ENCODE measurements around the gene PRLHR.

PRLHR gene

GRCh38 chr10:118605694-118606093 is 10.2 kb upstream of the PRLHR start:
- no peak overlapping the region for H3K4me3 ChIP-seq (ENCODE audit: low read length)
- no peak for TF ChIP-seq ZNF274 (IDR thresholded peaks at IDR 0.05; ENCODE audit: low read depth, low read length)

- no peak for TF ChIP-seq ZNF274 (IDR thresholded peaks at IDR 0.05; ENCODE audit: low read depth, low read length)
- no peak overlapping the region for H3K4me3 ChIP-seq (ENCODE audit: low read length)
Measured at GRCh38 chr10:118596426-118597124, 1.1 kb upstream of the PRLHR start.

DNA sequence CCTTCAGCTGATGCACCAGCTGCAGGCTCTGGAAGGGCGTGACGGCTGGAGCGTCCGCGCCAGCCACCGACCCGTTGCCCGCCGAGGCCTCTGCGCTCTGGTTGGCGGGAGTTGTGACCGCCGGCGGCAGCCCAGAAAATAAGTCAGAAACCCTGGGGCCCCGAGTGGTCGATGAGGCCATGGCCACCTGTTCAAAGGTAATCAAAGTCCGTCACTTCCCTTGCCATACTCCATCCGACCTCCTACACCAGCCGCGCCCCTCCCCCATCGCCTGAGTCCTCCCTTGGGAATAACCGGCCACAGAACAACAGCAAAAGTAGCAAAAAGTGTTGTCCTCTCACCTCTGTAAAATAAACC is 406 bp downstream of the PRLHR start:
- H3K4me3 ChIP-seq (ENCODE audit: low read length) = no peak overlapping the region
- no peak for TF ChIP-seq ZNF274 (IDR thresholded peaks at IDR 0.05; ENCODE audit: low read depth, low read length)

DNA sequence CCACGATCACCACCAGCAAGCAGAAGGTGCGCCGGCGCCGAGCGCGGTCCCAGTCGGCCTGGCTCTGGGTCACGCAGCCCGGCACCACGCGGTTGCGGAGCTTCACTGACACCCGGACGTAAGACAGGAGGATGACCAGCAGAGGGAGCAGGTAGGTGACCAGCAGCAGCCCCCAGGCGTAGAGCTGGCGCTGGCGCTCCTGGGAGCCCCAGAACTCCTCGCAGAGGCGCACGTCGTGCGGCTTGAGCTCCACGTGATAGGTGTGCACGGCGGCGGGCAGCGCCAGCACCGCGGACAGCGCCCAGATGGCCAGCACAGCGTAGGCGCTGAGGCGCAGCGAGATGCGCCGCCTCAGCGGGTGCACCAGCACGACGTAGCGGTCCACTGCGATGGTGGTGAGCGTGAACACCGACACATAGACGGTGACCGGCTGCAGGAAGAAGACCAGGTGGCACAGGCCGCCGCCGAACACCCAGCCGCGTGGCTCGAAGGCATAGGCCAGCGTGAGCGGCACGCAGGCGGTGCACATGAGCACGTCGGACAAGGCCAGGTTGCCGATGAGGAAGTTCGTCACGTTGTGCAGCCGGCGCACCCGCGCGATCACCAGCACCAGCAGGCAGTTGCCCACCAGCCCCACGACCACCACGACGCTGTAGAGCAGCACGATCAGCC is 920 bp downstream of the PRLHR start:
- H3K4me3 ChIP-seq (ENCODE audit: low read length) = no peak overlapping the region
- no peak for TF ChIP-seq ZNF274 (IDR thresholded peaks at IDR 0.05; ENCODE audit: low read depth, low read length)

DNA sequence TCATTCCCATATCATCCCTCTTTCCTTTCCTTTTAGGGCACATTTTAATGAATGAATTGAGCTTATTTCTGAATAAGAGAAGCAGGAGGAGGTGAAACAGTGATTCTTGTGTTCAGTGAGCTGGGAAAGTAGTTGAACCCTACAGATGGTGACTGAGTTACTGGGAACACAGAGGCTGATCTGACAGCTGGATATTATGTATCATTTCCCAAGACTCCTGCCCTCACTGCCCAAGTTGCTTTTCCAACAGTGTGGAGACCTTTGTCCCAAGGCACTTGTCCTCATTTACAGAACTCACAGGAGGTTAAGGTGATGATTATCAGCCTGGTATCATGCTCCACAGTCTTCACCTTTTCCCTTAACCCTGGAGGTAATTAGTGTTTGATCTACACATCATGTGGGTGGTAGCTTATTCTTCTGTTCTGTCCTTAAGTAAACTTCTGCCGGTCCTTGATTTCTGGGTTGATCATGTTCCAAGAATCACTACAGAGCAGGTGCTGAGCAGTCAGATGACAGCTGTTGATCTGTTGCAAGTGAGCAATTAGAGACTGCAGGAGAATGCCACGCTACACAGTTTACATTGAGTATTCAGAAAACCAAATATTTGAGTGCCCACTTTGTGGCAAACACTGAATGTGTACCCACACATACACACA is 2.6 kb downstream of the PRLHR start:
- no peak for TF ChIP-seq ZNF274 (IDR thresholded peaks at IDR 0.05; ENCODE audit: low read depth, low read length)
- no peak overlapping the region for H3K4me3 ChIP-seq (ENCODE audit: low read length)

GRCh38 chr10:118590334-118590733 is 5.1 kb downstream of the PRLHR start:
- no peak for TF ChIP-seq ZNF274 (IDR thresholded peaks at IDR 0.05; ENCODE audit: low read depth, low read length)
- H3K4me3 ChIP-seq (ENCODE audit: low read length) = no peak overlapping the region

DNA sequence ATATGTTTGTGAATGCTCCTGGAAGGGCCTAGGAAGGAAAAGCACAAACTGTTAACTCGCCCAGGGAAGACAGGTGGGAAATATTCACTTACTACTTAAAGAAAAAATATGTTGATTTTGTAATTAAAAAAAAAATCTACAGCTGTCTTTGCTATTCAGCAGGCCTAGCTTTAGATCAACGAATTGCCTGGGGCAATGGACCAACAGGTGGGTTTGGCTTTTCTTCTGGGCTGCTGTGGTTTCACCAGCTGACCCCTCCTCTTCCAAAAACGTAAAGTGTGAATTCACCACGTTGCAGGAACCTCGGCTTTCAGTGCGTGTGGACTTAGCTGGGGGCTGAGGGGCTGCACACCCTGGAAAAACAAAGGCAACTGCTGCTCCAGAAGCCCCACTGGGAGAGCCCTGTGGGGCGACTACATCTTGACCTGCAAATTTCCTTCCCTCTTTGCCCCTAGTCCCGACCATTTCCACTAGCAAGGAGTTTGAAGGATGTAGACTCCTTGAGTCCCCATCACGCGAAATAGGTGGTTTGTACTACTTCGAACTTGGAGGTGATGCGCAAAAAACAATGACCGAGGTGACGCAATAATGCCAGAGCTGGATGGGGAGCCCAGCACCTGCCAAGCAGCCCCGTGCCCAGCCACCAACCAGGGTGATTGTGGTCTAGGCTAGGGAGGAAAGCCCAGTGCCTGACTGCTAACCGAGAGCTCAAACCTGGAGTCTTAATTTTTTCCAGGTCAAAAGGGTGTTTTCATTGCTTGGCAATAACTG is 7.4 kb downstream of the PRLHR start:
- no peak for TF ChIP-seq ZNF274 (IDR thresholded peaks at IDR 0.05; ENCODE audit: low read depth, low read length)
- H3K4me3 ChIP-seq (ENCODE audit: low read length) = no peak overlapping the region

GRCh38 chr10:118586911-118587310 is 8.5 kb downstream of the PRLHR start:
- no peak overlapping the region for H3K4me3 ChIP-seq (ENCODE audit: low read length)
- TF ChIP-seq ZNF274 (IDR thresholded peaks at IDR 0.05; ENCODE audit: low read depth, low read length) = no peak

- H3K4me3 ChIP-seq (ENCODE audit: low read length) = no peak overlapping the region
- TF ChIP-seq ZNF274 (IDR thresholded peaks at IDR 0.05; ENCODE audit: low read depth, low read length) = no peak
Measured at GRCh38 chr10:118585794-118586193, 9.7 kb downstream of the PRLHR start.

- TF ChIP-seq ZNF274 (IDR thresholded peaks at IDR 0.05; ENCODE audit: low read depth, low read length) = no peak
Measured at GRCh38 chr10:118585234-118585633, 10.2 kb downstream of the PRLHR start.

DNA sequence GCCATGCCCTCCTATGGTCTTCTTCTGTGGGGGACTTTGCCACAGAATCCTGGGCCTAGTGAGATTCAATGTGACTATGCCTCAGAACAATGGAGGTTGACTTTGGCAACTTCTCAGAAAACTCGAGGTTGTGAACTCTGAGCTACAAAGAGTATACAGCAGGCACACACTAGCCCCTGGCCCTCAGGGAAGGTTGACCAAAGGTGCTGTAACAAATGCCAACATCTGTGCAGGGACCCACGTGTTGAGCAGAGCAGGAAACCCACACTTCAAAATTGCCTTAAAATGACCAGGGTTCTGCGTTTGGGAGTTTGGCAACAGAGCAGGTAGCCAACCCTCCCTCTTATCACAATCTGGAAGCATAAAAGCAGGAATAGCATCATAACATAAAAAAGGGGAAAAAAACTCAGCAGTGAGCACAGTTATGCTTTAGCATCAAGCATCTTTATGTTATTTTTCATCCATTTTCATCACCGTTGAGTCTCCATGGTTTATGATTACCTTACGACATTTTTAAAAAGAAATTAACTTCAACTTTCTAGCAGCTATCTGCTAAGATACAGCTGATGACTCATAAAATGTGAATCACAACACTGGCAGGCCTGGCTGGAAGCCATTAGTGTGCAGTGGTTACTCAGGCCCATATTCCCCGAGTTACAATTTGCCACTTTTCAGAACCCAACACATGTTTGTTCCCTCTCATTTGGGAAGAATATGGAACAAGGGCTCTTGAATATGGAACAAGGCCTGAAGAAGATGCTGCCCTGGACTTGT is 11.1 kb downstream of the PRLHR start:
- TF ChIP-seq ZNF274 (IDR thresholded peaks at IDR 0.05; ENCODE audit: low read depth, low read length) = no peak

More at GRCh38 chr10:118585234-118585633, 10.2 kb downstream of the PRLHR start:
- no peak overlapping the region for H3K4me3 ChIP-seq (ENCODE audit: low read length)

GRCh38 chr10:118583611-118584010 is 11.8 kb downstream of the PRLHR start:
- no peak for TF ChIP-seq ZNF274 (IDR thresholded peaks at IDR 0.05; ENCODE audit: low read depth, low read length)
- H3K4me3 ChIP-seq (ENCODE audit: low read length) = no peak overlapping the region

More for the DNA sequence above, 11.1 kb downstream of the PRLHR start:
- H3K4me3 ChIP-seq (ENCODE audit: low read length) = no peak overlapping the region

- TF ChIP-seq ZNF274 (IDR thresholded peaks at IDR 0.05; ENCODE audit: low read depth, low read length) = no peak
- H3K4me3 ChIP-seq (ENCODE audit: low read length) = no peak overlapping the region
Measured at GRCh38 chr10:118582511-118582910, 12.9 kb downstream of the PRLHR start.

DNA sequence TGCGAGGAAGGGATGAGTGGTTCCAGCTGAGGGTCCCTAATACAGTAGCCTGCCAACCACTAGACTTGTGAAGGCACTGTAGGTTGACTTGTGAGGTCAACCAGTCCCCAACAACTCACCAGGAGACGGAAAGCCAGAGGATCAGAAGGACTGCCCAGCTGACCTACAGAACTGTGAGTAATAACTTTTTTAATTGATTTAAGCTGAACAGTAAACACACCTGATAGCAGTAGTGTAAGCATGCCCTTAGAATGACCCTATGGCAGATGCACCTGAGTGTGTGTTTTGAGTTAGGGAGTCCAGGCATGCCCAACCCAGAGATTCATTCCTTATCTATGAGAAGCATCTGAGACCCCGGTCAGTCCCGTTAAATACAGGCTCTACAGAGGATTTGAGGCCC is 14.1 kb downstream of the PRLHR start:
- no peak overlapping the region for H3K4me3 ChIP-seq (ENCODE audit: low read length)
- TF ChIP-seq ZNF274 (IDR thresholded peaks at IDR 0.05; ENCODE audit: low read depth, low read length) = no peak
